Stimulated activated naive CD8-positive, alpha-beta T cell treated with anti-CD3 and anti-CD28 coated beads, Interleukin-15, Interleukin-2, amounts not matched to agents 100 ng/mL and 50 ng/mL, for 24 hours (primary cell): ENCODE data around the gene A4GALT.
A peak's percentile ranks its signal among the peaks of the same experiment; 100 is the strongest.
"Not testable (repeated sequence)": the region's sequence is repeated elsewhere in the genome, so short reads cannot be mapped to it uniquely, and the experiment has no call there.

ENCODE experiments used
- H3K27ac Mint-ChIP-seq: one replicate; pipeline ENCODE4 v1.8.0; 2021; ENCODE audit warnings: mild to moderate bottlenecking, mixed read lengths
- H3K27me3 Mint-ChIP-seq: one replicate; pipeline ENCODE4 v1.8.0; 2021; ENCODE audit warnings: mixed read lengths
- H3K36me3 Mint-ChIP-seq: one replicate; pipeline ENCODE4 v1.8.0; 2021; ENCODE audit warnings: low read depth, mixed read lengths
- H3K4me1 Mint-ChIP-seq: one replicate; pipeline ENCODE4 v1.8.0; 2021; ENCODE audit warnings: low read depth, mixed read lengths
- H3K4me3 Mint-ChIP-seq: one replicate; pipeline ENCODE4 v1.8.0; 2021; ENCODE audit warnings: mild to moderate bottlenecking, mixed read lengths
- H3K9me3 Mint-ChIP-seq: one replicate; pipeline ENCODE4 v1.8.0; 2021; ENCODE audit warnings: mixed read lengths

The A4GALT gene

DNA sequence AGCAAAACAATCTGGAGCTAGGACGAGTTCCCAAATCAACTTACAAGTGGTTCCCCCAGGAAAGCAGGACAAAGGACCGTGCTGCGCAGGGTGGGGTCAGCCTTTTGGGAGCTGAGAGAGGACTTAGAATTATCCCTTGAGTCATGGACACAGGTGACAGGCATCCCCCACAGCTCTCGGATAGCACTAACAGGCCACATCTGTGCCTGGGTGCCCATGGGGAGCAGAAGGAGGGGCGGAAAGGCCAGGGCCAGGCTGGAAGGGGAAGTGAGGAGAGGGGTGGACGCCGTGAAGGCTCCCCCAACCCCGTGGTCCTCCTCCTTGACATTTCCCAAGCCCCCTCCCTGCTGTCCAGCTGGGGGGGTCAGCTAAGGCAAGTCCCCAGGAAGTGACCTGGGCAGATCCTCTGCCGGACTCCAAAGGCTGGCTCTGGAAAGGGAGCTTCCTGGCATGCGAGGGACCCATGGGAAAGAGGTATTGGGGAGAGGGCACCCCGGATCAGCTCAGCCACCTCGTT is 31.6 kb upstream of the A4GALT start:
- H3K4me3 Mint-ChIP-seq = no peak overlapping the region

DNA sequence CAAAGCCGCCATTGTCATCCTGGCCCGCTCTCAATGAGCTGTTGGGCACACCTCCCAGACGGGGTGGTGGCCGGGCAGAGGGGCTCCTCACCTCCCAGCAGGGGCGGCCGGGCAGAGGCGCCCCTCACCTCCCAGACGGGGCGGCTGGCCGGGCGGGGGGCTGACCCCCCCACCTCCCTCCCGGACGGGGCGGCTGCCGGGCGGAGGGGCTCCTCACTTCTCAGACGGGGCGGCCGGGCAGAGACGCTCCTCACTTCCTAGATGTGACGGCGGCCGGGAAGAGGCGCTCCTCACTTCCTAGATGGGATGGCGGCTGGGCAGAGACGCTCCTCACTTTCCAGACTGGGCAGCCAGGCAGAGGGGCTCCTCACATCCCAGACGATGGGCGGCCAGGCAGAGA is 29.8 kb upstream of the A4GALT start:
- H3K9me3 Mint-ChIP-seq, H3K4me1 Mint-ChIP-seq, H3K36me3 Mint-ChIP-seq, H3K27ac Mint-ChIP-seq, H3K4me3 Mint-ChIP-seq, H3K27me3 Mint-ChIP-seq: not testable (repeated sequence)

More for the DNA sequence above, 31.6 kb upstream of the A4GALT start:
- Mint-ChIP-seq H3K27ac (no peak overlapping the region), H3K4me1 (peaks cover 2% of the 10 kb centered on the region), H3K36me3 (no peaks in the 10 kb centered on the region), H3K9me3 (no peaks in the 10 kb centered on the region), H3K27me3 (no peaks in the 10 kb centered on the region)

DNA sequence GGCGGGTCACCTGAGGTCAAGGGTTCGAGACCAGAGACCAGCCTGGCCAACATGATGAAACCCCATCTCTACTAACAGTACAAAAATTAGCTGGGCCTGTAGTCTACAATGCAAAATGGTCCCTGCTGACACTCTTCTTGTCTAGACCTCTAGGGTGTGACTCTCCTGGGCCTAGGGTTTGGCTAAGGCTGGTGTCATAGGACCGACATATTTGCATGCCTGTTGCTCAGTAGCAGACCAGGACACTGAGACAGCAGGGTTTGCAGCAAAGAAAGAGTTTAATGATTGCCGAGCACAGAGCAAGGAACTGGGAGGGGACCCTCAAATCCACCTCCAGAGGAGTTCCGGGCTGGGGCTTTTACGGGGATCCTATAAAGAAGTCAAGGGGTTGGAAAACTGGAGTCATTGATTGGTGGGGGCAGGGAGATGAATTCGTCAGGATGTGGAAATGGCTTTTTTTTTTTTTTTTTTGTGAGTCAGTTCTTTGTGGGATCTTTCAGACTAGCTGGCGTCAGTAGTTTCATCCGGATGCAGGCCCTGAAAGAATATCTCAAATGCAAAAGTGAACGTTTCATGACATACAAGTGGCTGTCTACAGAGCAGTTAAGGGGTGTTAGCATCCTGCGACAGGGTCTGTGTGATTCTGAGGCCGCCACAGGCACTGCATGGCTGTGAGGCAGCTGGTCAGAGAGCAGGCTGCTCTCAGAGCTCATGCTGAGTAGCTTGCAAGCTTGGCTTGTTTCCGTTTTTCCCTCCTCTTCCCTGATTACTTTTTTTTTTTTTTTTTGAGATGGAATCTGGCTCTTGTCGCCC is 27.2 kb upstream of the A4GALT start:
- no peak overlapping the region for H3K4me3 Mint-ChIP-seq
- no peaks in the 10 kb centered on the region for H3K9me3 Mint-ChIP-seq
- H3K36me3 Mint-ChIP-seq = no peaks in the 10 kb centered on the region
- peaks cover 2% of the 10 kb centered on the region for H3K4me1 Mint-ChIP-seq
- no peak overlapping the region for H3K27ac Mint-ChIP-seq
- no peaks in the 10 kb centered on the region for H3K27me3 Mint-ChIP-seq

DNA sequence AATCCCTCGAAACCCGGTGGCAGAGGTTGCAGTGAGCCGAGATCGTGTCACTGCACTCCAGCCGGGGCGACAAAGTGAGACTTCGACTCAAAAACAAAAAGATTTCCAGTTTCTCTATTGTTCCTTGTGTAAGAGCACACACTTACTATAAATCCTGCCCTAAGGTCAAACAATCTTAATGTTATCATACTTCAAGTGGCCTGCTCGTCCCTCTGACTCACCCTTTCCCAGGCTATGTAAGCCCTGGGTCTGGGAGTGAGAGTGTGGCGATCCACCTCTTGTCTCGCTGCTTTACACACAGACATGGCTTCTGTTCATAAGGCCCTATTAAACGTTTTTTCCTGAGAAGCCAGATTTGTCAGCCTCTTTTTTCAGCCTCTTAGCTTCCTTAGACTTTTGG is 24.4 kb upstream of the A4GALT start:
- H3K36me3 Mint-ChIP-seq = no peaks in the 10 kb centered on the region
- no peaks in the 10 kb centered on the region for H3K4me1 Mint-ChIP-seq
- H3K27me3 Mint-ChIP-seq = no peaks in the 10 kb centered on the region
- H3K27ac Mint-ChIP-seq = no peak overlapping the region
- no peaks in the 10 kb centered on the region for H3K9me3 Mint-ChIP-seq
- H3K4me3 Mint-ChIP-seq = no peak overlapping the region

DNA sequence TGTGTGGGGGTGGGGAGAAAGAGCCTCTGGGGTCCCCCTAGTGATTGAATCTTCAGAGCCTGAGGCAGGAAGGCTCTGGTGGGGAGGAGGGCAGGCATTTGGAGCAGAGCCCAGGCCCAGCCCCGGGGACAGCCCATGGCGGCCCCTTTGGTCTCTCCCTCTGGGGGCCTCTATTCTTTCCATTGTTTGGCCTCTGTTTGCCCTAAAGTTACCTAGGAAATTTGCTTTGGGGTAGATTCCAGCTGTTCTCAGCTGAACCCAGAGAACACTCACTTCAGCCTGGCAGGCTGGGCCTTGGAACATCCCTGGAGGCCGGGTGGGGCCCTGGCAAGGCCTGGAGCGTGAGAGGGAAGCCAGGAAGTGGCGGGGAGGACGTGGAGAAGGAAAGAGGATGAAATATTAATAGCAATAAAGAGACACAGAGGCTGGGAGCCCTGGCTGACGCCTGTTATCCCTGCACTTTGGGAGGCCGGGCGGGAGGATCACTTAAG is 22.9 kb upstream of the A4GALT start:
- Mint-ChIP-seq H3K27me3 (peaks cover 3% of the 10 kb centered on the region), H3K36me3 (no peaks in the 10 kb centered on the region), H3K4me1 (no peaks in the 10 kb centered on the region), H3K9me3 (no peaks in the 10 kb centered on the region), H3K4me3 (no peak overlapping the region), H3K27ac (no peak overlapping the region)

DNA sequence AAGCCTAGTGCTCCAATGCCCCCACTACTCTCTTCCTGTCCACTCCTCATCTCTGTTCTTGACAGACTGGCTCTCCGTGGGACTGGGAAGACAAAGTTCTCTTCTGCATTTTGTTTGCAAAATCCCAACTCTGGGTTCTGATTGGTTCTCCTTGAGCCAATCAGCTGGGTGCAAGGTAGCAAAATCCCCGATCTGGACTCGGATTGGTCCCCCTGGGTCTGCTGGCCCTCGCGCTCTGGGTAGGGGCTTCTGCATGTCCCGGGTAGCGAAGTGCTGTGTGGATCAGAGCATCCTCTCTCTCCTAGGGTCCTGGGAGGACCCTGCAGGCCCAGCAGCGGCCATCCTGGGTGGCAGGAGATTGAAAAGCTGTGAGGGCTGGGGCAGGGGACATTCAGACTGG is 22.3 kb upstream of the A4GALT start:
- Mint-ChIP-seq H3K4me3 (no peak overlapping the region), H3K36me3 (no peaks in the 10 kb centered on the region), H3K27ac (no peak overlapping the region)

DNA sequence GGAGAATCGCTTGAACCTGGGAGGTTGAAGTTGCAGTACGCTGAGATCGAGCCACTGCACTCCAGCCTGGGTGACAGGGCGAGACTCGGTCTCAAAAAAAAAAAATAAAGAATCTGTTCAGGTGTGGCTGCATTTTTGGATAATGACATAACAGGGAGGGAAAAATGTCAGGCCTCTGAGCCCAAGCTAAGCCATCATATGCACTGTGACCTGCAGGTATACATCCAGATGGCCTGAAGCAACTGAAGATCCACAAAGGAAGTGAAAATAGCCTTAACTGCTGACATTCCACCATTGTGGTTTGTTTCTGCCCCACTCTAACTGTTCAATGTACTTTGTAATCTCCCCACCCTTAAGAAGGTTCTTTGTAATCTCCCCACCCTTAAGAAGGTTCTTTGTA is 19.6 kb upstream of the A4GALT start:
- not testable (repeated sequence) for H3K4me1 Mint-ChIP-seq, H3K36me3 Mint-ChIP-seq, H3K27ac Mint-ChIP-seq, H3K4me3 Mint-ChIP-seq, H3K27me3 Mint-ChIP-seq, H3K9me3 Mint-ChIP-seq

More for the DNA sequence above, 22.3 kb upstream of the A4GALT start:
- H3K9me3 Mint-ChIP-seq = no peaks in the 10 kb centered on the region
- H3K27me3 Mint-ChIP-seq = peaks cover 3% of the 10 kb centered on the region
- H3K4me1 Mint-ChIP-seq = no peaks in the 10 kb centered on the region

DNA sequence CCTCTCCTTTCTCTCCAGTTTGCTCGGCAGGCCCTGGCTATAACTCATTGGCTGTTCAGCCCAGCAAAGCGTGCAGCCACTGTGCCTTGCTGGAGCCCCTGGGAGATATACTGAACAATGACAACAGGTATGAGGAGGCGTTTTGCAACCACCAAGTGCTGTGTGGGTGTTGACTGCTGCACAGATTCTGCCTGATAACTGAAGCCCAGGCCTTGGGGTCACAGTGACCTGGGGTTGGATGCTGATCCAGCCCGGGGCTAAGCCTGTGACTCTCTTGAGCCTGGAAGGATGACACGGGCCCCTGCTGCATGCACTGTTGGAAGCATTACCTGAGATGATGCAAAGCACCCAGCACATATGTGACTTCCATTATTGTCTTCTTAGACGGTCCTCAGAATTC is 13.7 kb upstream of the A4GALT start:
- peaks cover 4% of the 10 kb centered on the region for H3K27me3 Mint-ChIP-seq
- H3K27ac Mint-ChIP-seq = no peak overlapping the region
- no peaks in the 10 kb centered on the region for H3K9me3 Mint-ChIP-seq
- no peak overlapping the region for H3K4me3 Mint-ChIP-seq
- H3K36me3 Mint-ChIP-seq = no peaks in the 10 kb centered on the region
- no peaks in the 10 kb centered on the region for H3K4me1 Mint-ChIP-seq

DNA sequence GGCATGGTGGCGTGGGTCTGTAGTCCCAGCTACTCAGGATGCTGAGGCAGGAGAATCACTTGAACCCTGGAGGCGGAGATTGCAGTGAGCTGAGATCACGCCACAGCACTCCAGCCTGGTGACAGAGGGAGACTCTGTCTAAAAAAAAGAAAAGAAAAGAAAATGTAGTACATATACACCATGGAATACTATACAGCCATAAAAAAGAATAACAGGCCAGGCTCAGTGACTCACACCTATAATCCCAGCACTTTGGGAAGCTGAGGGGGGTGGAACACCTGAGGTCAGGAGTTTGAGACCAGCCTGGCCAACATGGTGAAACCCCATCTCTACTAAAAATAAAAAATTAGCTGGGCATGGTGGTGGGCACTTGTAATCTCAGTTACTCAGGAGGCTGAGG is 12.7 kb upstream of the A4GALT start:
- H3K4me1 Mint-ChIP-seq = not testable (repeated sequence)

DNA sequence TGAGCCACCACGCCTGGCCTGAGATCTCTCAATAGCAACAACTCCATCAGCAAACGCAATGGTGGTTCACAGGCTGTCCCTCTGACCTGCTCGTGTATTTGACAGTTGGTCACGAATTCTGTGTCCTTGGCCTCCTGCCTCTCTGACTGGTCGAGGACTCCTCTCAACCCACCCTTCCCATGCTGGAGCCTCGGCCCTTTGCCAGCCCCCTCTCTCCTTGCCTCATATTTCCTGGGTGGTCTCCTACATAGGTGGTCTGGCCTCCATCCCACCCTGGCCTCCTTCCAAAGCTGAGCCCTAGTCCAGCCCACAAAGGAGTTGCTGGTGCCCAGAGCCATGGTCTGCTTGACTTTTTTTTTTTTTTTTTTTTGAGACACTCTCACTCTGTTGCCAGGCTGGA is 11.4 kb upstream of the A4GALT start:
- Mint-ChIP-seq H3K27me3 (peaks cover 9% of the 10 kb centered on the region), H3K27ac (no peak overlapping the region), H3K4me1 (no peaks in the 10 kb centered on the region), H3K36me3 (no peaks in the 10 kb centered on the region), H3K9me3 (no peaks in the 10 kb centered on the region), H3K4me3 (no peak overlapping the region)

More for the DNA sequence above, 12.7 kb upstream of the A4GALT start:
- H3K4me3 Mint-ChIP-seq, H3K27ac Mint-ChIP-seq, H3K9me3 Mint-ChIP-seq, H3K36me3 Mint-ChIP-seq, H3K27me3 Mint-ChIP-seq: not testable (repeated sequence)

DNA sequence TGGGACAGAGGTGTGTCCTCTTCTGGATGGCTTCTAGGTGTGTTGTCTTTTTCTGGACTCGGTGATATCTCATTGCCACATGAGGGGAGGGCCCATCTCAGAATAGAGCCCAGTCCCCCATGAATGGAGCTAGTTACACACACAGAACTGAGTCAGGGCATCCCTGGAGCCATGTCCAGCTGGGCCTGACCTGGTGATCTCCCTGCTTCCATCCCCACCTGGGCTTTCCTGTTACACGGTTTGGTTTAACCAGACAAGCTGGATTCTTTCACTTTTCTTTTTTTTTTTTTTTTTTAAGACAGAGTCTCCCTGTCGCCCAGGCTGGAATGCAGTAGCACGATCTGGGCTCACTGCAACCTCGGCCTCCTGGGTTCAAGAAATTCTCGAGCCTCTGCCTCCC is 6.1 kb upstream of the A4GALT start:
- Mint-ChIP-seq H3K36me3 (no peaks in the 10 kb centered on the region), H3K27ac (no peak overlapping the region), H3K27me3 (peaks cover 25% of the 10 kb centered on the region), H3K9me3 (no peaks in the 10 kb centered on the region), H3K4me1 (no peaks in the 10 kb centered on the region), H3K4me3 (no peak overlapping the region)

DNA sequence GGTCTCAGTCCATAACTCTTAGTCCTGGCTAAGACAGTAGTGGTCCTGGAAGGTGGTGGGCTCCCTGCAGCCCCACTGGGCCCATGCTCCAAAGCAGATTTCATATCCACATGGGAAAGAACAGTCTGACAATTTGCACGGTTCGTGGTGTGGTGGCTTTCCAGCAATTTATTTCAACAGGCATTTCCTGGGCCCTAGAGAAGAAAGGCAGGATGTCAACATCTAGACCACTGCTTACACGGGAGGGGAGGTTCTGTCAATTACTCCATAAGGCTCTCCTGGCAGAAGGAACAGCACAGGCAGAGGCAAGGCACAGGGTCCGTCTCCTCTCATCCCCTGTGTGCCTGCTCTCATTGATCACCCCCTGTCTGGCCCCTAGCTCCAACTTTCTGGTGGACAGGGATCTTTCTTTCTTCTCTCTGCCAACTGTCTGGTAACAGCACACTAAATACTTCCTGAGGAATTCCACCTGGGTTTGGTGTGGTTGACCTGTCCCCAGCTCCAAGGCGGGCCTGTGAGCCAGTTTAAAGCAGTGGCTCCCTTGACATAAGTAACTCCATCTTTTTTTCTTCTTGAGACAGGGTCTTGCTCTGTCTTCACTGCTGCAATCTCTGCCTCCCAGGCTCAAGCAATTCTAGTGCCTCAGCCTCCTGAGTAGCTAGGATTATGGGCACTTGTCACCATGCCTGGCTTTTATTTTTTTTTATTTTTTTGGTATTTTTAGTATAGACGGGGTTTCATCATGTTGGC is 5.1 kb upstream of the A4GALT start:
- Mint-ChIP-seq H3K4me3 (no peak overlapping the region), H3K27me3 (peaks cover 30% of the 10 kb centered on the region), H3K9me3 (no peaks in the 10 kb centered on the region), H3K27ac (no peak overlapping the region), H3K4me1 (peaks cover 8% of the 10 kb centered on the region), H3K36me3 (no peaks in the 10 kb centered on the region)

DNA sequence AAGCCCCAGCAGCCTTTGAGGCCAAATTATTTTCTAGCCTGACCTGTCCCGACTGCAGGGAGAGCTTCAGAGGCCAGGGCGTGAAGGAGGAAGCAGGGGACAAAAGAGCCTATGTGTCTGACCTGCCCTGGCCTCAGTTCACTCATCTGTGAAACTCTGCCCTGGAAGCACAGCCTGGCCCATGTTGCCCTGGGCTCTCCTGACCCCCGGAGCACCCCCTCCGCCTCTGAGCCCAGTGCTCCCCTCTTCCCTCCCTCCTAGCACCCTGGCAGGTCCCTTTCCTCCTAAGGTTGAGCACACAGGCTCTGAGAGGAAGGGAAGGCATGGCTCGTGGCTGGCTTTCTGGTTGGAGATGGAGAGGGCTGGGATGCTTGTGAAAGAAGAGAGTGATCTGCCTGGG is 3.4 kb upstream of the A4GALT start:
- Mint-ChIP-seq H3K4me1 (peaks cover 17% of the 10 kb centered on the region), H3K4me3 (no peak overlapping the region), H3K27ac (no peak overlapping the region), H3K27me3 (peaks cover 38% of the 10 kb centered on the region), H3K36me3 (no peaks in the 10 kb centered on the region), H3K9me3 (no peaks in the 10 kb centered on the region)

DNA sequence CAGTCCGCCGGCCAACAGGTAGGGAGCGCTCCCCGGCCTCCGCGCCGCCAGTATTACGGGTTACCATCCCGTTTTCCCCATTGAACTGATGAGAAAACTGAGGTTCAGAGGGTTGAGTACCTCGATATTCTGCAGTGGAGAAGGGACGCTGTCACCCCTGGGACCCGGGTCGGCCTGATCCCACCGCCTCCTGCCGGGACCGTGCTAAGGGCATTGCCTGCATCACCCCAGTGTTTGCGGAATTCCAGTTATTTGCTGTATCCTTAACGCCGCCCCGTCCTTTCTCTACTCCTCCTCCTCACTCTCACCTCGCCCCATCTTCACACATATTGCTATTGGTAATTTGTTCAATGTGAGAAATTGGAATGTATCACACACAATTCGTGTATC is 370 bp upstream of the A4GALT start:
- peaks cover 53% of the 10 kb centered on the region for H3K27me3 Mint-ChIP-seq

DNA sequence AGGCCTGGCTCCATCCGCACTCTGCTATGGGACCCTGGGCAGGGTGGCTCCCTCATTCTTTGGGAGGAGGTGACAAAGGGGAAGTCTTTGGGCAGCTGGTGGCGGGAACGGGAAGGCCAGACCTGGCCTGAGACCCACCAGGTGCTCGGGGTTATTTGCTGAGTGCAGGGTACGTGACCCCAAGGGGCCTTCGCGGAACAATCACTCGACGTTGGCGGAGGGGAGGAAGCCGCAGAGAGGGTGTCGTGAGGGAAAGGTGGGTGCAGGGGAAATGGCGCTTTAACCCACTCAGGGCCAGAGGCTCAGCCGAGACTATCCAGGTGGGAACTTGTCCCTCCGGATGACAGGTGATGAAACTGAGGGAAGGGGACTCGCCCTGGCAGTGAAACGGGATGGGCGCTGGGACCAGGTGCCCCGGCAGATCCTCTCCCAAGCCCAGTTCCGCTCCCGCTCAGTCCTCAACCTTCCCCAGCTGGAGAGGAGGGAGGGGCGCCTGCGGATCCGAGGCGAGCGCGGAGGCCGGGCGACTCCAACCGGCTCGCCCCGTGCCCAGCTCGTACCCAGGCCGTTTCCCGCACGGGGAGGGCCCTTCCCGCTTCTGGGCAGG is 911 bp downstream of the A4GALT start:
- peaks cover 54% of the 10 kb centered on the region for H3K27me3 Mint-ChIP-seq
- H3K36me3 Mint-ChIP-seq = no peaks in the 10 kb centered on the region

More for the DNA sequence above, 370 bp upstream of the A4GALT start:
- H3K27ac Mint-ChIP-seq = no peak overlapping the region
- H3K36me3 Mint-ChIP-seq = no peaks in the 10 kb centered on the region
- no peaks in the 10 kb centered on the region for H3K9me3 Mint-ChIP-seq
- peaks cover 28% of the 10 kb centered on the region for H3K4me1 Mint-ChIP-seq
- H3K4me3 Mint-ChIP-seq = peak overlapping the region; percentile 49

More for the DNA sequence above, 911 bp downstream of the A4GALT start:
- Mint-ChIP-seq H3K4me1 (peaks cover 28% of the 10 kb centered on the region), H3K9me3 (no peaks in the 10 kb centered on the region), H3K27ac (no peak overlapping the region), H3K4me3 (peak overlapping the region; percentile 41)
